ENCODE data around the gene KCNMB1.

DNA sequence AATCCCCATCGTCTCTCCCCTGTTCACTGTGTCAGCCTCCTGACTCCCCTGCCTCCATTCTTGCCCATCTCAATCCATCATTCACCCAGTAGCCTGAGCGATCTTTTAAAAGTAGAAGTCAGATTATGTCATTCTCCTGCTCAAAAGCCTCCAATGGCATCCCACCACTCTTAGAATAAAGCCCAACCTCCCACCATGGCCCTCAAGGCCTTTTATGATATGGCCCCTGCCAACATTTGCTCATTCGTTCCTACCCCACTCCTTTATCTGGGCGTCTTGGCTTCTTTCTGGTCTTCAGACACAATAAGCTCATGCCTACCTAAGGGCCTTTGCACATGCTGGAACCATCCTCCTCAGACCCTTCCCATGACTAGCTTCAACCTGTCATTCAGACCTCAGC is 35.5 kb upstream of the KCNMB1 start:
- TF ChIP-seq, protein P1, sequence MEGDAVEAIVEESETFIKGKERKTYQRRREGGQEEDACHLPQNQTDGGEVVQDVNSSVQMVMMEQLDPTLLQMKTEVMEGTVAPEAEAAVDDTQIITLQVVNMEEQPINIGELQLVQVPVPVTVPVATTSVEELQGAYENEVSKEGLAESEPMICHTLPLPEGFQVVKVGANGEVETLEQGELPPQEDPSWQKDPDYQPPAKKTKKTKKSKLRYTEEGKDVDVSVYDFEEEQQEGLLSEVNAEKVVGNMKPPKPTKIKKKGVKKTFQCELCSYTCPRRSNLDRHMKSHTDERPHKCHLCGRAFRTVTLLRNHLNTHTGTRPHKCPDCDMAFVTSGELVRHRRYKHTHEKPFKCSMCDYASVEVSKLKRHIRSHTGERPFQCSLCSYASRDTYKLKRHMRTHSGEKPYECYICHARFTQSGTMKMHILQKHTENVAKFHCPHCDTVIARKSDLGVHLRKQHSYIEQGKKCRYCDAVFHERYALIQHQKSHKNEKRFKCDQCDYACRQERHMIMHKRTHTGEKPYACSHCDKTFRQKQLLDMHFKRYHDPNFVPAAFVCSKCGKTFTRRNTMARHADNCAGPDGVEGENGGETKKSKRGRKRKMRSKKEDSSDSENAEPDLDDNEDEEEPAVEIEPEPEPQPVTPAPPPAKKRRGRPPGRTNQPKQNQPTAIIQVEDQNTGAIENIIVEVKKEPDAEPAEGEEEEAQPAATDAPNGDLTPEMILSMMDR (IDR thresholded peaks at IDR 0.05; ENCODE audit: insufficient read depth, low read length): no peak
- TF ChIP-seq, protein P2, sequence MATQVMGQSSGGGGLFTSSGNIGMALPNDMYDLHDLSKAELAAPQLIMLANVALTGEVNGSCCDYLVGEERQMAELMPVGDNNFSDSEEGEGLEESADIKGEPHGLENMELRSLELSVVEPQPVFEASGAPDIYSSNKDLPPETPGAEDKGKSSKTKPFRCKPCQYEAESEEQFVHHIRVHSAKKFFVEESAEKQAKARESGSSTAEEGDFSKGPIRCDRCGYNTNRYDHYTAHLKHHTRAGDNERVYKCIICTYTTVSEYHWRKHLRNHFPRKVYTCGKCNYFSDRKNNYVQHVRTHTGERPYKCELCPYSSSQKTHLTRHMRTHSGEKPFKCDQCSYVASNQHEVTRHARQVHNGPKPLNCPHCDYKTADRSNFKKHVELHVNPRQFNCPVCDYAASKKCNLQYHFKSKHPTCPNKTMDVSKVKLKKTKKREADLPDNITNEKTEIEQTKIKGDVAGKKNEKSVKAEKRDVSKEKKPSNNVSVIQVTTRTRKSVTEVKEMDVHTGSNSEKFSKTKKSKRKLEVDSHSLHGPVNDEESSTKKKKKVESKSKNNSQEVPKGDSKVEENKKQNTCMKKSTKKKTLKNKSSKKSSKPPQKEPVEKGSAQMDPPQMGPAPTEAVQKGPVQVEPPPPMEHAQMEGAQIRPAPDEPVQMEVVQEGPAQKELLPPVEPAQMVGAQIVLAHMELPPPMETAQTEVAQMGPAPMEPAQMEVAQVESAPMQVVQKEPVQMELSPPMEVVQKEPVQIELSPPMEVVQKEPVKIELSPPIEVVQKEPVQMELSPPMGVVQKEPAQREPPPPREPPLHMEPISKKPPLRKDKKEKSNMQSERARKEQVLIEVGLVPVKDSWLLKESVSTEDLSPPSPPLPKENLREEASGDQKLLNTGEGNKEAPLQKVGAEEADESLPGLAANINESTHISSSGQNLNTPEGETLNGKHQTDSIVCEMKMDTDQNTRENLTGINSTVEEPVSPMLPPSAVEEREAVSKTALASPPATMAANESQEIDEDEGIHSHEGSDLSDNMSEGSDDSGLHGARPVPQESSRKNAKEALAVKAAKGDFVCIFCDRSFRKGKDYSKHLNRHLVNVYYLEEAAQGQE (IDR thresholded peaks at IDR 0.05; ENCODE audit: insufficient replicate concordance, low read depth): no peak
- TF ChIP-seq POLR2AphosphoS5 (IDR thresholded peaks at IDR 0.05; ENCODE audit: low read depth): no peak
